SK-N-SH (cell line): Measurements from ENCODE around the gene COL24A1.

ENCODE experiments used
- FOXJ3 ChIP-seq: sonication (generic); formaldehyde crosslinking; IDR thresholded peaks from 2 replicates; pipeline ENCODE4 v1.5.1; 2020; ENCODE audit warnings: mild to moderate bottlenecking, missing genetic modification reagents
- GABPA ChIP-seq: IDR thresholded peaks from 2 replicates; pipeline ENCODE4 v1.4.0; 2012; ENCODE audit warnings: low read depth, mild to moderate bottlenecking
- GATA2 ChIP-seq: sonication (generic); formaldehyde crosslinking; IDR thresholded peaks from 2 replicates; pipeline ENCODE4 v1.5.0; 2020; ENCODE audit warnings: mild to moderate bottlenecking, missing genetic modification reagents
- JUND ChIP-seq: IDR thresholded peaks from 2 replicates; pipeline ENCODE4 v1.4.0; 2012
- POLR2AphosphoS5 ChIP-seq: IDR thresholded peaks from 2 replicates; pipeline ENCODE4 v1.6.1; 2012; ENCODE audit warnings: low read depth, low read length
- RCOR1 ChIP-seq: fragments of 150-350 bp; IDR thresholded peaks from 2 replicates; pipeline ENCODE4 v1.6.1; 2017; ENCODE audit warnings: antibody characterized with exemption, low read length
- TF ChIP-seq, protein P1 (sequence below): fragments of 200-600 bp; sonication (generic); IDR thresholded peaks from 2 replicates; pipeline ENCODE4 v1.6.1; 2017; ENCODE audit warnings: antibody characterized with exemption, mild to moderate bottlenecking, moderate library complexity

- TF ChIP-seq RCOR1 (no peak), GATA2 (CRISPR knock-in tag) (no peak), POLR2AphosphoS5 (no peak), JUND (no peak), GABPA (no peak), FOXJ3 (CRISPR knock-in tag) (no peak)
- TF ChIP-seq, protein P1, sequence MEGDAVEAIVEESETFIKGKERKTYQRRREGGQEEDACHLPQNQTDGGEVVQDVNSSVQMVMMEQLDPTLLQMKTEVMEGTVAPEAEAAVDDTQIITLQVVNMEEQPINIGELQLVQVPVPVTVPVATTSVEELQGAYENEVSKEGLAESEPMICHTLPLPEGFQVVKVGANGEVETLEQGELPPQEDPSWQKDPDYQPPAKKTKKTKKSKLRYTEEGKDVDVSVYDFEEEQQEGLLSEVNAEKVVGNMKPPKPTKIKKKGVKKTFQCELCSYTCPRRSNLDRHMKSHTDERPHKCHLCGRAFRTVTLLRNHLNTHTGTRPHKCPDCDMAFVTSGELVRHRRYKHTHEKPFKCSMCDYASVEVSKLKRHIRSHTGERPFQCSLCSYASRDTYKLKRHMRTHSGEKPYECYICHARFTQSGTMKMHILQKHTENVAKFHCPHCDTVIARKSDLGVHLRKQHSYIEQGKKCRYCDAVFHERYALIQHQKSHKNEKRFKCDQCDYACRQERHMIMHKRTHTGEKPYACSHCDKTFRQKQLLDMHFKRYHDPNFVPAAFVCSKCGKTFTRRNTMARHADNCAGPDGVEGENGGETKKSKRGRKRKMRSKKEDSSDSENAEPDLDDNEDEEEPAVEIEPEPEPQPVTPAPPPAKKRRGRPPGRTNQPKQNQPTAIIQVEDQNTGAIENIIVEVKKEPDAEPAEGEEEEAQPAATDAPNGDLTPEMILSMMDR, result no peak
These were observed 171.9 kb downstream of the COL24A1 start for GRCh38 chr1:85984636-85985035.
